ENCODE measurements around the gene REN. TPM values are rescaled to one million over a fixed set of nuclear protein-coding genes. Genes with fewer than 3 reads are reported as not detected.

REN gene
- total and polyA plus RNA-seq, 2 of the 8 experiments (the other 6 are each of a cell fraction or from before 2014, with no cell fraction given) = 0.05 TPM; not detected in 1

DNA sequence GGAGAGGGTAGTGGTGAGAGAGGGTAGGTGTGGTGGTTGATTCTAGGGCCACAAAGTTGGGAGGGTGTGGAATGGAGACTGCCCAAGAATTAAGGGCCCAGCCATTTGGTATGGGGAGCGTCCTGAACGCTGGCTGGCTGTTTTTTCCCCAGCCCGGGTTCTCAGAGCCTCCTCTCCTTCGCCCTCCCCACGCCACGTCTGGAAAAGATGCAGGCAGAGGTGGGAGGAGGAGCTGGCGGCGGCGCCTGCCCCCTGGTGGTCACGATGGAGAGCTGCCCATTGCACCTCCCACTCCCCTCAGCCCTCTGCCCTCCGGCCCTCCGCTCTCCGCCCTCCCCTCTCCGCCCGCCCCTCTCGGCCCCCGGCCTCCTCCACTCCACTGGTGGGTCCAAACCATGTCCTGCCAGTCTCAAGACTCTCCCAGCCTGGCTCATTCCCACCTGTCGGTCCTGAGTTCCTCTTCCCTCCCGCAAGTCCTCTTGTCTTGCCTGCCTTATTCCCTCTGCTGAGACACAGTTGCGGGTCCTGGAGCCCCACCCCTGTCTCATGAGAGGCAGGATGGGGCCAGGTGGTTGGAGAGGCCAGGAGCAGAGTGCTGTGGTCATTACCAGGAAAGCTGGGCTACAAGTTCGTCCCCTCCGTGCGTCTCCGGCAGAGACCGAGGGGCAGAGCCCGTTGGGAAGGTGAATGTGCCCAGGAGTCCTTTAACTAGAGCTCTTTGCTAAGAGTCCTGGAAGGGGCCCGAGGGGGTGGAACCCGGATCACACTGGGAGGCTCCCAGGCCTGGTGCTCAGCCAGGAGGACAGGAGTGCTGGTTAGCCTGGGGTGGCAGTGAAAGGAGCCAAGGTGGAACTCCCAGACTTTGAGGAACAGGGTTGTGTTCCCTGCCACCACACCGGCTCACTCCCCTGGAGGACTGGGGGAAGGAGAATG, 36.9 kb downstream of the REN start (continued):
- TF ChIP-seq KDM1A (IDR thresholded peaks at IDR 0.05; ENCODE audit: borderline replicate concordance, low read length) = no peak
- no peak for TF ChIP-seq GTF2F1 (IDR thresholded peaks at IDR 0.05; ENCODE audit: borderline replicate concordance, low read depth, low read length)
- TF ChIP-seq SRF (IDR thresholded peaks at IDR 0.05; ENCODE audit: low read depth, low read length) = no peak
- TF ChIP-seq SP2 (IDR thresholded peaks at IDR 0.05; ENCODE audit: low read length) = no peak
- no peak for TF ChIP-seq BCL11A (IDR thresholded peaks at IDR 0.05; ENCODE audit: low read depth in 2 of 2, low read length in 2 of 2)
- no peak for TF ChIP-seq YY1 (IDR thresholded peaks at IDR 0.05; ENCODE audit: low read depth, low read length)
- TF ChIP-seq MAFK (IDR thresholded peaks at IDR 0.05; ENCODE audit: low read depth, low read length) = no peak
- TF ChIP-seq GABPA (IDR thresholded peaks at IDR 0.05; ENCODE audit: borderline replicate concordance, insufficient read depth, low read length) = peak; percentile 29; the same call in 1 of the 2 replicates
- no peak for TF ChIP-seq JUN (IDR thresholded peaks at IDR 0.05; ENCODE audit: low read depth, low read length)
- no peak for TF ChIP-seq SAP30 (IDR thresholded peaks at IDR 0.05; ENCODE audit: insufficient read depth, insufficient replicate concordance, low read length)
- TF ChIP-seq KDM4A (IDR thresholded peaks at IDR 0.05; ENCODE audit: low read depth, low read length, severe bottlenecking) = no peak
- TF ChIP-seq BRCA1 (IDR thresholded peaks at IDR 0.05; ENCODE audit: low read depth, low read length) = no peak
- TF ChIP-seq, protein P1, sequence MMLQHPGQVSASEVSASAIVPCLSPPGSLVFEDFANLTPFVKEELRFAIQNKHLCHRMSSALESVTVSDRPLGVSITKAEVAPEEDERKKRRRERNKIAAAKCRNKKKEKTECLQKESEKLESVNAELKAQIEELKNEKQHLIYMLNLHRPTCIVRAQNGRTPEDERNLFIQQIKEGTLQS (IDR thresholded peaks at IDR 0.05; ENCODE audit: insufficient read depth, low read depth, low read length) = no peak
- no peak for TF ChIP-seq CEBPB (IDR thresholded peaks at IDR 0.05; ENCODE audit: low read depth, low read length)
- no peak for TF ChIP-seq FOSL1 (IDR thresholded peaks at IDR 0.05; ENCODE audit: insufficient read depth, low read depth, low read length)
- no peak for TF ChIP-seq HDAC6 (IDR thresholded peaks at IDR 0.05; ENCODE audit: low read depth, low read length)
- no peak for TF ChIP-seq TBP (IDR thresholded peaks at IDR 0.05; ENCODE audit: low read depth, low read length)
- TF ChIP-seq RFX5 (IDR thresholded peaks at IDR 0.05; ENCODE audit: borderline replicate concordance, low read depth, low read length) = no peak
- TF ChIP-seq SIN3A (conservative IDR thresholded peaks at IDR 0.05 in 1 of 2, IDR thresholded peaks at IDR 0.05 in 1 of 2; ENCODE audit: low read depth in 1 of 2, low read length in 2 of 2) = 0 out of 4 replicates have a peak, but pooled peaks of 1 of the 2 experiments have one; percentile 24
- peak; percentile 80 for TF ChIP-seq POLR2AphosphoS5 (IDR thresholded peaks at IDR 0.05; ENCODE audit: low read depth, low read length)
- TF ChIP-seq POU5F1 (IDR thresholded peaks at IDR 0.05; ENCODE audit: low read depth, low read length) = no peak
- TF ChIP-seq RXRA (IDR thresholded peaks at IDR 0.05; ENCODE audit: insufficient read depth, low read depth, low read length) = no peak
- no peak for TF ChIP-seq RBBP5 (IDR thresholded peaks at IDR 0.05; ENCODE audit: borderline replicate concordance, low read depth, low read length)
- TF ChIP-seq TAF1 (IDR thresholded peaks at IDR 0.05; ENCODE audit: low read depth, low read length) = 0 out of 2 replicates have a peak, but pooled peaks have one; percentile 18
